OCI-LY7 (cell line): ENCODE measurements around the gene SNAP29. TPM values are rescaled to one million over a fixed set of nuclear protein-coding genes. Genes with fewer than 3 reads are reported as not detected.

ENCODE experiments used
- BruUV-seq: library from RNA; stranded (reverse); fragments of 400-500 nt; replicated peaks from 2 replicates; lab custom pipeline; 2021; lab: Mats Ljungman, UMichigan
- CTCF ChIA-PET: fragments of 300-600 bp; sonication (Branson Sonifier 250); formaldehyde crosslinking; loops from one replicate; lab custom pipeline; 2022; ENCODE audit warnings: antibody characterized with exemption; ENCODE audit not compliant: unreplicated experiment; lab: Charles Lee
- POLR2A ChIA-PET: fragments of 300-600 bp; sonication (Branson Sonifier 250); formaldehyde crosslinking; loops from one replicate; lab custom pipeline; 2022; ENCODE audit warnings: antibody characterized with exemption; lab: Charles Lee
- DNase-seq: peaks from one replicate; pipeline ENCODE4 v3.0.0-alpha.2; 2015; ENCODE audit warnings: low spot score
- H2AFZ ChIP-seq: fragments of 200-600 bp; sonication (generic), shearing (Covaris generic); 2 replicates; pipeline ENCODE4 v1.6.1; 2014; ENCODE audit warnings: mild to moderate bottlenecking, antibody characterized with exemption, low read length, moderate library complexity
- H3K27ac ChIP-seq: fragments of 200-600 bp; sonication (generic); 2 replicates; pipeline ENCODE4 v1.5.1; 2014; ENCODE audit warnings: mixed run types, low read depth, mild to moderate bottlenecking, moderate library complexity, low read length, inconsistent platforms; ENCODE audit not compliant: poor library complexity, severe bottlenecking
- H3K36me3 ChIP-seq: fragments of 200-600 bp; sonication (generic); 2 replicates; pipeline ENCODE4 v1.6.1; 2014; ENCODE audit warnings: mild to moderate bottlenecking, antibody characterized with exemption, low read length, moderate library complexity, mixed read lengths; ENCODE audit not compliant: insufficient read depth
- H3K4me1 ChIP-seq: fragments of 200-600 bp; sonication (generic); 2 replicates; pipeline ENCODE4 v1.5.1; 2014; ENCODE audit warnings: mild to moderate bottlenecking, low read length; ENCODE audit not compliant: insufficient read depth, poor library complexity, severe bottlenecking
- H3K4me2 ChIP-seq: fragments of 200-600 bp; sonication (generic); 2 replicates; pipeline ENCODE4 v1.6.1; 2014; ENCODE audit warnings: mild to moderate bottlenecking, low read length
- H3K4me3 ChIP-seq: fragments of 200-600 bp; sonication (generic); 2 replicates; pipeline ENCODE4 v1.5.1; 2014; ENCODE audit warnings: mild to moderate bottlenecking, low read depth, low read length; ENCODE audit not compliant: poor library complexity, severe bottlenecking
- H3K79me2 ChIP-seq: fragments of 200-600 bp; sonication (generic); 2 replicates; pipeline ENCODE4 v1.6.1; 2016; ENCODE audit warnings: low read depth, mild to moderate bottlenecking, low read length, moderate library complexity, mixed read lengths; ENCODE audit not compliant: insufficient read depth
- H3K9me2 ChIP-seq: fragments of 200-600 bp; sonication (generic); 2 replicates; pipeline ENCODE4 v1.6.1; 2016; ENCODE audit warnings: mild to moderate bottlenecking, low read length, mixed read lengths; ENCODE audit not compliant: insufficient read depth
- H3K9me3 ChIP-seq: fragments of 200-600 bp; sonication (generic); 2 replicates; pipeline ENCODE4 v1.6.1; 2014; ENCODE audit warnings: mild to moderate bottlenecking, mixed run types, low read length, mixed read lengths
- H4K20me1 ChIP-seq: fragments of 200-600 bp; sonication (generic); 2 replicates; pipeline ENCODE4 v1.6.1; 2014; ENCODE audit warnings: mild to moderate bottlenecking, antibody characterized with exemption, low read length, moderate library complexity, mixed read lengths; ENCODE audit not compliant: insufficient read depth
- EZH2phosphoT487 ChIP-seq: fragments of 200-600 bp; sonication (generic); IDR thresholded peaks from 2 replicates; pipeline ENCODE4 v1.6.1; 2018; ENCODE audit warnings: low read depth, borderline replicate concordance, mild to moderate bottlenecking, mixed run types, antibody characterized with exemption, low read length, moderate library complexity, mixed read lengths
- intact Hi-C: fragments of 100-400 bp; cut with micrococcal nuclease; formaldehyde crosslinking; loops from one replicate; pipeline ENCODE4 v1.10.0; 2022; ENCODE audit not compliant: unreplicated experiment
- total RNA-seq, 2 experiments: library from RNA; depleted of rRNA in 1 of 2; stranded (reverse); fragments of >200 nt in 1 of 2; shearing (Covaris generic) in 1 of 2; gene quantifications; 2 replicates each; pipeline ENCODE4 v1.2.3, GENCODE V29; 2014 to 2022
- TF ChIP-seq, protein P1 (sequence below): fragments of 200-600 bp; sonication (generic); conservative IDR thresholded peaks from 2 replicates; pipeline ENCODE4 v1.5.1; 2014; ENCODE audit warnings: mild to moderate bottlenecking, antibody characterized with exemption, low read length, moderate library complexity, mixed read lengths

SNAP29 gene
- total RNA-seq, 2 experiments from 2014 or later, result 12.7 to 26.9 TPM

DNA sequence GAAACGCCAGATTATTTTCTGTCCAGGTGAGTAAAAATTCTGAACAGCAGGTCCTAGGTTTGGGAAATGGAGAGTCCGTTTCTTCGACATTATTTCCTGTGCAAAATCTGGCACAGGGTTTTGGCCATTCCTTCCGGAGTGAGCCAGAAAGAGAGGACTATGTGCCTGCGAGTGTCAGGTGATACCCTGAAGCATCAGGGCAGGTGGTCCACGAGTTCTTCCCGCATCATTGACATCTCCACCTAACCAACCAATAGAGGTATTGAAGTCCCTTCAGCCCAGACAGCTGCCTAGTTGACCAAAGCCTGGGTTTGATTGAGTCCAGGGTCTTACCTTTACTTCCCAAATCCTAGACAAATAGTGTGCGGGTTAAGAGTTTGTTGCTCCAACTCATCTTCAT lies 808 bp downstream of the SNAP29 start:
- Histone ChIP-seq H3K9me2 (no peaks in the 10 kb centered on the region), H3K4me3 (peak overlapping the region; percentile 94), H3K27ac (no peak overlapping the region), H2AFZ (peak overlapping the region; percentile 65; the same call in 1 of the 2 replicates), H3K36me3 (peaks cover 10% of the 10 kb centered on the region), H3K4me1 (peaks cover 22% of the 10 kb centered on the region), H3K4me2 (peak overlapping the region; percentile 92), H3K79me2 (peaks cover 34% of the 10 kb centered on the region; the same call in 1 of the 2 replicates), H3K9me3 (no peaks in the 10 kb centered on the region), H4K20me1 (peaks cover 10% of the 10 kb centered on the region; the same call in 1 of the 2 replicates)
- intact Hi-C loops, result loop anchor here (2.0 to 10.0 kb wide), 2 partner anchors 57 to 145 kb away; partner anchors contain the start of genes CRKL and THAP7
- TF ChIP-seq, protein P1, sequence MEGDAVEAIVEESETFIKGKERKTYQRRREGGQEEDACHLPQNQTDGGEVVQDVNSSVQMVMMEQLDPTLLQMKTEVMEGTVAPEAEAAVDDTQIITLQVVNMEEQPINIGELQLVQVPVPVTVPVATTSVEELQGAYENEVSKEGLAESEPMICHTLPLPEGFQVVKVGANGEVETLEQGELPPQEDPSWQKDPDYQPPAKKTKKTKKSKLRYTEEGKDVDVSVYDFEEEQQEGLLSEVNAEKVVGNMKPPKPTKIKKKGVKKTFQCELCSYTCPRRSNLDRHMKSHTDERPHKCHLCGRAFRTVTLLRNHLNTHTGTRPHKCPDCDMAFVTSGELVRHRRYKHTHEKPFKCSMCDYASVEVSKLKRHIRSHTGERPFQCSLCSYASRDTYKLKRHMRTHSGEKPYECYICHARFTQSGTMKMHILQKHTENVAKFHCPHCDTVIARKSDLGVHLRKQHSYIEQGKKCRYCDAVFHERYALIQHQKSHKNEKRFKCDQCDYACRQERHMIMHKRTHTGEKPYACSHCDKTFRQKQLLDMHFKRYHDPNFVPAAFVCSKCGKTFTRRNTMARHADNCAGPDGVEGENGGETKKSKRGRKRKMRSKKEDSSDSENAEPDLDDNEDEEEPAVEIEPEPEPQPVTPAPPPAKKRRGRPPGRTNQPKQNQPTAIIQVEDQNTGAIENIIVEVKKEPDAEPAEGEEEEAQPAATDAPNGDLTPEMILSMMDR, result no peak
- TF ChIP-seq EZH2phosphoT487, result no peak
- DNase-seq, result peak; percentile 18
- ChIA-PET POLR2A (no interaction called here), CTCF (no interaction called here)
- TSS peak; percentile 80 for BruUV-seq

DNA sequence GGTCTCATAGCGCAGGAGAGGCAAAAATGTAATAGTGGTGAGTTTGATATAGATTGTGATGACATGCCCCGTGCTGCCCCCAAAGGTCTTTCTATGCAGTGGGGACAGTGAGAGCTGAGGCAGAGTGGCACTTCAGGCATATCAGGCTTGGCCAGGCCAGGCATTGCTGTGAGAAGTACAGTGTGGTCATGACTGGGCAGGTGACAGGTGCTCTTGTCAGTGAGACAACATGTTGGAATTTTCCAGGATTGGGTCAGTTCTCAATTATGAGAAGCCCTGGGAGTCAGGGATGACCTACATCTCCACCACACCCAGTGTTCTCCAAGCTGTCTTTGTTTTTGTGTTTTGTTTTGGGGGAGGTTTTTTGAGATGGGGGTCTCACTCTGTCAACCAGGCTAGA lies 3.7 kb downstream of the SNAP29 start:
- ChIA-PET CTCF (no interaction called here), POLR2A (interaction anchor here (0.6 kb wide), 1 partner anchor 9 kb away, joined by 4 read pairs; no protein-coding TSS in a partner anchor)
- H3K4me1 ChIP-seq, result peaks cover 14% of the 10 kb centered on the region
- no peak for TF ChIP-seq EZH2phosphoT487
- TF ChIP-seq, protein P1, result no peak
- peaks cover 12% of the 10 kb centered on the region; the same call in 1 of the 2 replicates for H3K79me2 ChIP-seq
- no peak overlapping the region for H3K27ac ChIP-seq
- peaks cover 10% of the 10 kb centered on the region for H3K36me3 ChIP-seq
- H4K20me1 ChIP-seq, result peaks cover under 1% of the 10 kb centered on the region; the same call in 1 of the 2 replicates
- no peaks in the 10 kb centered on the region for H3K9me3 ChIP-seq
- H3K4me2 ChIP-seq, result no peak overlapping the region
- intact Hi-C loops, result no loop called here
- no peaks in the 10 kb centered on the region for H3K9me2 ChIP-seq
- DNase-seq, result no peak
- no TSS peak for BruUV-seq
- no peak overlapping the region for H2AFZ ChIP-seq
- H3K4me3 ChIP-seq, result no peak overlapping the region

DNA sequence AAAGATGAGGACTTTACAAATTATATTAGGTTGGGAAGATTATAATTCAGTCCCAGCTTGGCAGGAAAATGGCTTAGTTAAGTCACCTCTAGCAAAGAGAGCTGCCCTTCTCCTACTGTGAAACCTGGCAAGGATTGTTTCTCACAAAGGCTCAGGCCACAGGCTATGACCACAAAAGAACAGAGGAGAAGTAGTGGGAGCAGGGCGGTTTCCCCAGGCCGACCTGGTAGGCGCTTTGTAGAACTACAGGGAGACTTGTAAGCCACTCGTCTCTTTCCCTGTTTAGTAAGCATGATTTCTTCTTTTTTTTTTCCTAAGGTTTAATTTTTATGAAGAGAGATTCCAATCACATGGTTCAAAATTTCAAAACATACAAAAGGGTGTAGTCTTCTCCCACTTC lies 4.6 kb downstream of the SNAP29 start:
- Histone ChIP-seq H3K9me3 (no peaks in the 10 kb centered on the region), H4K20me1 (no peaks in the 10 kb centered on the region), H3K79me2 (peaks cover 6% of the 10 kb centered on the region; the same call in 1 of the 2 replicates), H3K4me2 (no peak overlapping the region), H3K4me3 (no peak overlapping the region), H2AFZ (no peak overlapping the region), H3K9me2 (no peaks in the 10 kb centered on the region), H3K4me1 (peaks cover 10% of the 10 kb centered on the region), H3K36me3 (peaks cover 10% of the 10 kb centered on the region), H3K27ac (no peak overlapping the region)
- TF ChIP-seq EZH2phosphoT487, result no peak
- TF ChIP-seq, protein P1, result no peak
- BruUV-seq, result no TSS peak
- POLR2A ChIA-PET, result no interaction called here
- CTCF ChIA-PET, result no interaction called here
- intact Hi-C loops, result no loop called here
- DNase-seq, result no peak
